HG02943 (cell line): ENCODE data around the gene PC.
A peak's percentile ranks its signal among the peaks of the same experiment; 100 is the strongest.

Experiments used
- ATAC-seq: cut with Tn5 transposase; IDR thresholded peaks from one replicate; pipeline ENCODE4 v1.9.1; 2021; ENCODE audit warnings: mild to moderate bottlenecking, low read depth, moderate library complexity; ENCODE audit not compliant: unreplicated experiment

Gene PC

DNA sequence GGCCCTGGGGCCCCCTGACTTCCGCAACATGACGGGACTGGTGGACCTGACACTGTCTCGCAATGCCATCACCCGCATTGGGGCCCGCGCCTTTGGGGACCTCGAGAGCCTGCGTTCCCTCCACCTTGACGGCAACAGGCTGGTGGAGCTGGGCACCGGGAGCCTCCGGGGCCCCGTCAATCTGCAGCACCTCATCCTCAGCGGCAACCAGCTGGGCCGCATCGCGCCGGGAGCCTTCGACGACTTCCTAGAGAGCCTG lies 100.3 kb downstream of the PC start:
- no peak for ATAC-seq

- ATAC-seq: no peak
Observed at GRCh38 chr11:66857234-66857926, 100.8 kb downstream of the PC start.

DNA sequence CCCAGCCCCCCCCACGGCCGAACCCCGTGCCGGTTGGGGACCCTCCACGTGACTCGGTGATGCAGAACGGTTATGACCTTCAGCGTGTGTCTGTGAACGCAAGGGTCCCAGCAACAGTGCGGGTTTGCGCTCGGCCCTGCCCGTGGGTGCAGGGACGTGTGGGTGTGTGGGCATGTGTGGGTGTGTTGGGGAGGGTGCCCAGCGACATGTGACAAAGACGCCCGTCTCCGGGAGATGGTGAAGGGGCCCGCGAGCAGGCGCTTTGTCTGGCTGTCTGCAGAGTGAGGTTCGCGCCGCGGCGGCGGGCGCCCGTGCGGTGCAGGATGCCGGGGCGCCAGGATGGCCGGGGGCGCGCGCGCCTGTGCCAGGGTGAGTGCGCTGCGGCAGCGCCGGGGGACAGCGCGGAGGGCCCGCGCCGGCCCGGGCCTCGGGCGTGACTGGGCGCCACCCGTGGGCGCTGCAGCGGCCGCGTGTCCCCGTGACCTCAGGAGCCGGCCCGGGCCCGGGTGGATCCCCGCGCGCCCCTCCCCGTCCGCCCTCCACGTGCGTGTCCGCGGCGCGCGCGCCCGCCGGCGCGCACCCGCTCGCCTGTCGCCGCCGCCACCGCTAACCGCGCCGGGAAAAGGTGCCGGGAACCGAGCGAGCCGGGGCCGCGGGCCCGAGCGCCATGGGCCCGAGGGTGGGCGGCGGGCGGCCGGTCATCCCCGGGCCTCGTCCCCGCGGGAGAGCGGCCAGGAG lies 101.5 kb downstream of the PC start, which contains the start of gene LRFN4:
TSS of gene LRFN4 (plus strand) at position 569 of the 738 bp plus-strand sequence. CDS start 681 bp downstream, outside the sequence.
- ATAC-seq: peak; percentile 40

GRCh38 chr11:66855574-66856495 lies 102.3 kb downstream of the PC start:
- ATAC-seq: peak; percentile 57

GRCh38 chr11:66854729-66855211 lies 103.4 kb downstream of the PC start:
- no peak for ATAC-seq

GRCh38 chr11:66854231-66854661 lies 103.9 kb downstream of the PC start:
- ATAC-seq: no peak

DNA sequence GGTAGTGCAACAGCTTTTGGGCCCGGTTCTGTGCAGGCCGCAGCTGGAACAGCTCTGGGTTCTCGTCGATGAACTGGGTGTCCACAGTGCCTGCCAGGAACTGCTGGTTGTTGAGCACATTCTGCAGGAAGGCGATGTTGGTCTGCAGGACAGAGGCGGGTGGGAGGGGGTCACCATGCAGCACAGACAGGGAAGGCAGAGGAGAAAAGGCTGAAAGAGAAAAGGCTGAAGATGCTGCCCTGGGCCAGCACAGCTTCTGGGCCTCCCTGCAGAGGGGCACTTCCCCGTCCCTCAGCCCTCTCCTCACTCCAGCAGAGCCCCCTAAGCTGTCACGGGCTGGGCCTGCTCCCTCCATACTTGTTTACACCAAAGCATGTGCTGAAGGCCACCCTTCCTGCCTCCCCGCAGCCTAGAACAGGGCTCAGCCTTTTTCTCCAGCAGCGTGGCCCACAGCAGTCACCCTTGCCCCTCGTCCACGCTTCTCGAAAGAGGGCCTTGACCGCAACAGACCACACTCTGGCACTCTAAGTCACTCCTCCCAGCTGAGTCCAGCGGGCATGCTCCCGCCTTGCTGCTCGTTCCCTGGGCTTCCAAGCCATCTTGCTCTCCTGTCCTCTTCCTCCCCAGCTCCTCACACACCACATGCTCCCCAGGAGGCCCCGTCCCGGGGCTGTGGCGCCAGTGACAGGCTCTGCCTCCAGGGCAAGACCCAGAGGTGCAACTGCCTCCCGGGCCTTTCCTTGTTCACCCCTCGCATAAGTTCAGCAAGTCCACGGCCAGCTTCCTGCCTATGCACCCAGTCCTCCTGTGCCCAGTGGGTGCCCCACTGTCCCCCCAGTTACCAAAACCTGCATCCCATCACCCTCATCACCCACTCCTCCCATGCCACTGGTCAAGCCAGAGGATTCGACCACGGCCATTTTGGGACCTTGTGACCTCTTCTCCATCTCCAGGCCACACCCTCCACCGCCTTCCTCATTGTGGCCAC lies 104.6 kb downstream of the PC start:
- no peak for ATAC-seq

DNA sequence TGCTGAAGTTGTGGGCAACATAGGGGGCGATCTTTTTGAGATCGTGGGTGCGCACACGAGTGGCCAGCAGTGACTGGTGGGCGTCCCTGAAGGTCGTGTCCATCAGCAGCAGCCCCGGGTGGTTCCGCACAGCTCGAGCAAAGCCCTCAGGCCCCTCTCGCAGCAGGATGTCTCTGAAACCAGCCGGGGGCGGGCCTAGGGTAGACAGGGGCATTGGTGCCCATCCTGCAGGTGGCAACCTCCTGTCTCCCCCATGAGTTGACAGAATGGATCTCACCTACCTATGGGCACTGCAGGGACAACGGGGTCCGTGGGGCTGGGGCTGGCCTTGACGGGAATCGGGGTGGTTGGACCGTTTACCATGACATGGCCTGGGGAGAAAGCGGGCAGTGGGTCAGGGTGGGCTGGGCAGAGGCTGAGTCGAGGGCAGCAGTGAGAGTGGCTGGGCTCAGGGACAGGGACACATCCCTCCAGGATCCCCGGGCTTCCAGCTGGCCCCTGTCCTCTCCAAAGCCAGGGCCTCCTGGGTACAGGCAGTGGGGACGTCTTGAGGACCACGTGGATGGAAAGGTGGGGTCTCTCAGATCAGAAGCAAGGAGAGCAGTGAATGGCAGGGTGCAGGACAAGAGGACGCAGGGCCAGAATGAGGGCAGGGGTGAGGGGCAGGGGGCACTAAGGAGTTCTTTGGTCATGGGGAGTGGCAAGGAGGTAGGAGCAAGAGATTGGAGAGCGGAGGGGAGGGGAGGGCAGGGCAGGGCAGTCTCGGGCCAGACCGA lies 105.5 kb downstream of the PC start:
- no peak for ATAC-seq

GRCh38 chr11:66851698-66852465 lies 106.3 kb downstream of the PC start:
- no peak for ATAC-seq

DNA sequence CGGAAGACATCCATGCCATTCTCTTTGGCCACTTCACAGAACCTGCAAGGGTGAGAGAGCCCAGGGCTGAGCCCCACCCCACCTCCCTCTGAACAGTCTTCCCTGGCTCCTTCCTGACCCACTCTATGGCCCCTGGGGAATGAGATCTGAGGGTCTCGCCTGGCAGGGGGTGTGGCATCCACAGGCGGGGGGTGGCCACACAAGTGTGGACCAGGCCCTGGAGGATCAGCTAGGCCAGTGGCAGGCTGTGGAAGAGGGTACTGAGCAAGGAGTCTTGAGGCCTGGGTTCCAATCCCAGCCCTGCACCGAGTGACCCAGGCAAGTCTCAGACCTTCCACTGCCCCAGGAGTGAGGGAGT lies 107.0 kb downstream of the PC start:
- ATAC-seq: no peak

DNA sequence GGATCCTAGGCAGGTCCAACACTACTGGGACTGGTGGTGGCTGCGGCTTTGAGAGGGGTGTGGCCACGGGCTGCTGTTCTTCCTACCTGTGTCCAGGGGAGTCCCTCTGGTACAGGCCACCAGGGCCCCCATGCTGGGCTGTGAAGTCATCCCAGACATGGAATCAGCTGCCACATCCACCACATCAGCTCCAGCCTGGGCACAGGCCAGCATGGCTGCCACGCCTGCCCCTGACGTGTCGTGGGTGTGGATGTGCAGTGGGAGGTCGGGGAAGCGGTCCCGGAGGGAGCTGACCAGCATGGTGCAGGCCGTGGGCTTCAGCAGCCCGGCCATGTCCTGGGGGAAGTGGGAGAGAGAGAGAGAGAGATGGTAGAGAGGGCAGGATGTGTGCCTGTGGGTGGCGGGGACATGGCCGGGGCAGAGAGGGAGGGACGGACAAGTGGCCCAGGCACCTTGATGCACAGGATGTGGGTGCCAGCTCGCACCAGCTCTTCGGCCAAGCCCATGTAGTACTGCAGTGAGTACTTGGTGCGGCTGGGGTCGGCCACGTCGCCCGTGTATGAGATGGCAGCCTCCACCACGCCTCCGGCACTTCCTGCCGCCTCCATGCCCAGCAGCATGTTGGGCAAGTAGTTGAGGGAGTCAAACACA lies 107.5 kb downstream of the PC start:
- no peak for ATAC-seq

DNA sequence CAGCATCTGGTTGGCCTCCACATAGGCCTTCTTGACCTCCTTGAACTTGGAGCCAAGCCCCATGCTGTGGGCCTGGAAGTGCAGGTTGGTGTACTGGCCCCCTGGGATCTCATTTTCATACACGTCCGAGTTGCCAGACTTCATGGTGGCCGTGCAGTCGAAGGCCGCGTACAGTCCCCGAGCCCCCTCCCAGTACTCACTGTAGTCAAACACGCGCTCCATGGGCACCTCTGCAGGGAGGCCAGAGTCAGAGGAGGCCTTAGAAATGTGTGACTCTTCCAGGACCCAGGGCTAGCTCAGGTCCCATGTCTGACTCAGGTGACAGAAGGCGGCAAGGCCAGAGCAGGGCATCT lies 108.0 kb downstream of the PC start:
- no peak for ATAC-seq

GRCh38 chr11:66849501-66850234 lies 108.5 kb downstream of the PC start:
- no peak for ATAC-seq

GRCh38 chr11:66848671-66849500 lies 109.3 kb downstream of the PC start:
- ATAC-seq: no peak

DNA sequence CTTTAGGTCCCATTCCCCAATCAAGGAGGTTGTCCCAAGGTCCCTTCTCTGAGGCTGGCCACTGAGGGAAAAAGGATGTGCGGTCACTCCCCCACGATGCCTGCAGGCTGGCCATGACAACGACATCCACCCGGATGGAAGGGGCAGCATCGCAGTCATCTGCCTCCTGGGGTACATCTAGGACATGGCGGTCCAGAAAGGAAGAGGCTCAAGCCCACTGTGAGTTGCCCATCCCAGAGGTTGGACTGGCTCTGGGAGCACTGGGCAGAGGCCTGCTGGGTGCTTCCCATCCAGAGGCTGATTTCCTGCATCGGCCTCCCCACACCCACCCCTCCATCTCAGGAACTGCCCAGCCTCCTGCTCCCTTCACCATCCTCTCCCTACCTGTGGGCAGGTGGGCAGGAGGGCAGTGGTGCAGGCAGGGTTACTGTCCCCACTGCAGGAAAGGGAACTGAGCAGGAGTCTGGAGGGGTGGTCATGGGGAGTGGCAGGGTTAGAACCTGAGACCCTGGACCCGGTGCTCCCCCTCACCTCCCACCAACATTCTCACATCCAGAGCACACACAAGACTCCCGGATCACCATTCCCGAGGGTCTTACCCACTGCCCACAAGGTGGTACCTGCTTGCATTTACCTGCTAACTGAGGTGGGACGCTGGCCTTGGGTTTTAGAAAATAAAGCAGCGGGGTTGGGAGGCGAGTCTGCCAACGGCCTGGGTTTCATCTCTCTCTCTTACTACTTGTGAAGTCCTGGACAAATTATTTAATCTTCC lies 110.5 kb downstream of the PC start:
- ATAC-seq: no peak

DNA sequence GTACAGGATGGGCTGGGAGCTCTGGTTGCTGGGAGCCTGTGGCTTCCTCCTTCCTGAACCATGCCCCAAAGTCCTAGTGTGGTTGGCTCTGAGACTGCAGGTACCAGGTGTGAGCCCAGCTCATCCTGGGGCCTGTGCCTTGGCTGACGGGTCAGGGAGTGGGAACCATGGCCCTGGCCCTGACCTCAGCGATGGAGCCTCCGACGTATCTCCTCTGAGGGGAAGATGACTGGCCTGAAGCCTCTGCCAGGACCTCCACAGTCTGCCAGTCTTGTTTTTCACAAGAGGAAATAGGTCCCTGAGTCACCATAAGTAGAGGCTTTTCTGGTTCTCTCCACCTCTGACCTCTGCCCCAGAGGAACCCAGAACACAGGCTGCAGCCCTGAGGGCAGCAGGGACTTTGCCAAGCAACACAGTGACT lies 111.5 kb downstream of the PC start:
- no peak for ATAC-seq
